Activated T-cell treated with anti-CD3 and anti-CD28 coated beads, Interleukin-2, amount 50 U/mL, for 72 hours (primary cell): ENCODE measurements around the gene ULK4. TPM values are rescaled to one million over a fixed set of nuclear protein-coding genes. Genes with fewer than 3 reads are reported as not detected.
"Not testable (repeated sequence)": the region's sequence is repeated elsewhere in the genome, so short reads cannot be mapped to it uniquely, and the experiment has no call there.

Experiments
- ATAC-seq, 2 donors: fragments of 150-1000 bp; cut with Tn5 transposase; replicated peaks in 1 of 2; 2 replicates each; pipeline ENCODE4 v1.10.0; 2021; ENCODE audit warnings: moderate library complexity in 2 of 2, mild to moderate bottlenecking in 1 of 2
- DNase-seq, 2 donors: peaks; one replicate each; pipeline ENCODE4 v3.0.0; 2021 to 2022; ENCODE audit warnings: mixed read lengths in 1 of 2
- H3K27ac Mint-ChIP-seq: one replicate; pipeline ENCODE4 v1.8.0; 2022; ENCODE audit warnings: mild to moderate bottlenecking, moderate library complexity, mixed read lengths
- H3K27me3 Mint-ChIP-seq: one replicate; pipeline ENCODE4 v1.8.0; 2022; ENCODE audit warnings: low read depth, mixed read lengths
- H3K36me3 Mint-ChIP-seq, 2 donors: one replicate each; pipeline ENCODE4 v1.8.0; 2022; ENCODE audit warnings: mixed read lengths in 2 of 2, mild to moderate bottlenecking in 1 of 2; ENCODE audit not compliant: insufficient read depth in 2 of 2
- H3K4me1 Mint-ChIP-seq: one replicate; pipeline ENCODE4 v1.8.0; 2022; ENCODE audit warnings: low read depth, mixed read lengths
- H3K4me3 Mint-ChIP-seq, 2 donors: one replicate each; pipeline ENCODE4 v1.8.0; 2022; ENCODE audit warnings: mild to moderate bottlenecking in 2 of 2, mixed read lengths in 2 of 2, moderate library complexity in 2 of 2
- H3K9me3 Mint-ChIP-seq, 2 donors: one replicate each; pipeline ENCODE4 v1.8.0; 2022; ENCODE audit warnings: mixed read lengths in 2 of 2
- total RNA-seq, 2 donors: library from RNA; stranded (reverse); gene quantifications; one replicate each; pipeline ENCODE4 v1.2.3, GENCODE V29; 2022

ULK4 gene
- total RNA-seq, 2 donors from 2014 or later = 8.0 to 11.1 TPM

DNA sequence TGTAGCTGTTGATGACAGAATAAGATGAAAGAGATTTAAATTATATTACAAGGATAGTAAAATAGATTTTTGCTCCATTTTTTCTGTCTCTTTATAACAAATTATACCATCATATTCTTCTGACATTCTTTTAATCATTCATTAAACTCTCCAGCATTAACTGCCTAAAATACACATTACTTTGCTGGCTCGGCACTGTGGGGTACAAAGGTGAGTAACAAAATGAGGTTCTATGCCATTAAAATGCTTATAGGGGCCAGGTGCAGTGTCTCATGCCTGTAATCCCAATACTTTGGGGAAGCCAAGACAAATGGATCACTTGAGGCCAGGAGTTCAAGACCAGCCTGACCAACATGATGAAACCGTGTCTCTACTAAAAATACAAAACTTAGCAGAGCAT, 81.5 kb downstream of the ULK4 start:
- H3K27ac Mint-ChIP-seq = no peak overlapping the region
- ATAC-seq = no peak
- no peak overlapping the region for H3K4me3 Mint-ChIP-seq
- no peaks in the 10 kb centered on the region for H3K27me3 Mint-ChIP-seq
- H3K4me1 Mint-ChIP-seq = no peaks in the 10 kb centered on the region
- no peak for DNase-seq
- no peaks in the 10 kb centered on the region for H3K36me3 Mint-ChIP-seq
- no peaks in the 10 kb centered on the region for H3K9me3 Mint-ChIP-seq

DNA sequence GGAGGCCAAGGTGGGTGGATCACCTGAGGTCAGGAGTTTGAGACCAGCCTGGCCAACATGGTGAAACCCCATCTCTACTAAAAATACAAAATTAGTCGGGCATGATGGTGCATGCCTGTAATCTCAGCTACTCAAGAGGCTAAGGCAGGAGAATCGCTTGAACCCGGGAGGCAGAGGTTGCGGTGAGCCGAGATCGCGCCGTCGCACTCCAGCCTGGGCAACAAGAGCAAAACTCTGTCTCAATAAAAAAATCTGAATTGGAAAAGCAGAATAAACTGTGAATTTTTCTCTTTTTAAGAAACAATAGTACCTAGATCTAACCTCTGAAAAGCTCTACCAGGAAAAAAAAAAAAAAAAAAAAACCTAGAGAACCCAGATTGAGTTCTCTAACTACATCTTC, 84.2 kb downstream of the ULK4 start:
- not testable (repeated sequence) for H3K4me1 Mint-ChIP-seq, H3K36me3 Mint-ChIP-seq

DNA sequence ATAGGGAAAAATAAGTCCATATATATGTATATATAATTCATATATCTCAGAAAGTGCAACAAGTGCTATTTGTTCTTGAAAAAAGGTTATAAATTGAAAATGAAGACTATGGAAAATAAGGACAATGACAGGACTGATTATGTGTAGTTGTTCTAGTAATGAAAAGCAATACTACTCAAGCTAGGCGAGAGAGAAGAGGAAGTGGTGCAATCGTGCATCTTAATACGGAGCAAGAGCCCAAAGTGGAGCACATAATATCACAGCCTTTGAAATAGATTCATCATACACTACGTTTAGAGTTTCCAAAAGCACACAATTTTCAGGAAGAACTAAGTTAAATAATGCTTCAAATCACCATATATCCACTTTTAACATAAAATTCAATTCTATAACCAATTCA, 87.9 kb downstream of the ULK4 start:
- Mint-ChIP-seq H3K27ac (no peak overlapping the region), H3K36me3 (peaks cover 4% of the 10 kb centered on the region in 2 donors), H3K4me1 (no peaks in the 10 kb centered on the region), H3K4me3 (no peak overlapping the region), H3K27me3 (no peaks in the 10 kb centered on the region), H3K9me3 (peaks cover 3% of the 10 kb centered on the region in 2 donors)
- DNase-seq (no peak), ATAC-seq (no peak)

More for the DNA sequence above, 84.2 kb downstream of the ULK4 start:
- not testable (repeated sequence) for ATAC-seq, H3K4me3 Mint-ChIP-seq, H3K9me3 Mint-ChIP-seq, DNase-seq, H3K27me3 Mint-ChIP-seq, H3K27ac Mint-ChIP-seq

DNA sequence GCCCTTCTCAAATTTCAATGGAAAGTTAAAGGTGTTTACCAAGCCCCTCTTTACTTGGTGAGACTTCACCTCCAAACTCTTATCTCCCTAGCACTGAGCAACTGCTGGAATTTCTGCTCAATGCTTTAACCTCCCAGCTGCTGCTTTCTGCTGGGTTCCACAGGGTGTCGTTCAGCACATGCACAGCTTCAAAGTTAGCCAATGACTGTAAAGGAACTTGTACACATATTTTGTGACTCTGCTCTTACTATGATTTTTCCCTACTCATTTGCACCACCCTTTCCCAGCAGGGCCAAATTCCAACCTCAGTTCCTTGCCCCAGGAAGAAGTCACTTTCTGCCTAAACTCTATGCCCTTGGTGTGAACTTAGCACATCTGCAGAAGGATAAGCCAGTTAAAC, 89.7 kb downstream of the ULK4 start:
- H3K27ac Mint-ChIP-seq = no peak overlapping the region
- H3K9me3 Mint-ChIP-seq = peaks cover 3% of the 10 kb centered on the region in 2 donors
- no peak for DNase-seq
- no peak overlapping the region for H3K4me3 Mint-ChIP-seq
- H3K4me1 Mint-ChIP-seq = no peaks in the 10 kb centered on the region
- H3K27me3 Mint-ChIP-seq = no peaks in the 10 kb centered on the region
- no peak for ATAC-seq
- peaks cover 4% of the 10 kb centered on the region in 2 donors for H3K36me3 Mint-ChIP-seq

DNA sequence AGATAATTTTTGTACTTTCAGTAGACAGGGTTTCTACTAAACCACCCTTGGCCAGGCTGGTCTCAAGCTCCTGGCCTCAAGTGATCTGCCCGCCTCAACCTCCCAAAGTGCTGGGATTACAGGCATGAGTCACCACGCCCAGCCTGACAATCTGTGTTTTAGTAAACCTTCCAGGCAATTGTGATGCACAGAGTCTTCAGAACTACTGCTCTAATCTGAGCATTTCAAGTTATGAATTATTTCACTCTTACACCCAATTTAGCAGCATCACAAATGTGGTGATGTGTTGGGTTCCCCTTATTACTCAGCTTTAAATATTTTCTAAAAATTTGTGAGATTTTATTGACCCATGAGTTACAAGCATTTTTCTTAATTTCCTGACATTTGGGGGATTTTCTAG, 94.4 kb downstream of the ULK4 start:
- ATAC-seq (no peak), DNase-seq (peak in 1 of 2 donors; percentile 3)

DNA sequence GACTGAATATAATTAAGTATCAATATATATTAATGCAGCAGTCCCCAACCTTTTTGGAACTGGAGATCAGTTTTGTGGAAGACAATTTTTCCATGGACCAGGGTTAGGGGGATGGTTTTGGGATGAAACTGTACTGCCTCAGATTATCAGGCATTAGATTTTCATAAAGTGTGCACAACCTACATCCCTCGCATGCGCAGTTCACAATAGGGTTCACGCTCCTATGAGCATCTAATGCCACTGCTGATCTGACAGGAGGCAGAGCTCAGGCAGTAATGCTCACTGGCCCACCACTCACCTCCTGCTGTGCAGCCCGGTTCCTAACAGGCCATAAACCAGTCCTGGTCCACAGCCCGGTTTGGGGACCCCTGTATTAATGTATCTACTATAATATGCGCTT, 95.6 kb downstream of the ULK4 start:
- peaks cover 4 to 6% of the 10 kb centered on the region in 2 donors for H3K36me3 Mint-ChIP-seq
- no peak for ATAC-seq
- H3K4me3 Mint-ChIP-seq = no peak overlapping the region
- no peak for DNase-seq
- H3K4me1 Mint-ChIP-seq = no peaks in the 10 kb centered on the region
- H3K27me3 Mint-ChIP-seq = no peaks in the 10 kb centered on the region
- H3K27ac Mint-ChIP-seq = no peak overlapping the region
- peaks cover 3 to 5% of the 10 kb centered on the region in 2 donors for H3K9me3 Mint-ChIP-seq

More for the DNA sequence above, 94.4 kb downstream of the ULK4 start:
- H3K27me3 Mint-ChIP-seq = no peaks in the 10 kb centered on the region
- H3K36me3 Mint-ChIP-seq = peaks cover 4% of the 10 kb centered on the region in 2 donors
- H3K9me3 Mint-ChIP-seq = peaks cover 3 to 4% of the 10 kb centered on the region in 2 donors
- H3K4me1 Mint-ChIP-seq = no peaks in the 10 kb centered on the region
- H3K27ac Mint-ChIP-seq = no peak overlapping the region
- no peak overlapping the region for H3K4me3 Mint-ChIP-seq

DNA sequence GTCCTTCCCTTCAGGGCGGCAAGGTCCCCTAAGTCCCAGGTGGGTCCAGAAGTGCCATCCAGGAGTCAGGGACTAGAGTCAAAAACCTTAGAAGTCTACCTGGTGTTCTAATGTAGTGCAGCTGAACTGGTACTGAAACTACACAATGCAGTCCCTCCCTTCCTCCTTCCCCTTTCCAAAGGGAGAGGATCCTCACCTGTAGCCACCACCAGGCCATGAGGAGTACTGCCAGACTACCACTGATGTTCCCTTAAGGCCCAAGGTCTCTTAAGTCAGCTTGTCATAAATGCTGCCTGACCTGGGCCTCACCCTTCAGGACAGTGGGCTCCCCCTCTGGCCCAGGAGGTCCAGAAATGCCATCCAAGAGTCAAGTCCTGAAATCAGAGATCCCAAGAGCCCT, 98.9 kb downstream of the ULK4 start:
- no peak overlapping the region for H3K27ac Mint-ChIP-seq
- DNase-seq (no peak), ATAC-seq (no peak)

DNA sequence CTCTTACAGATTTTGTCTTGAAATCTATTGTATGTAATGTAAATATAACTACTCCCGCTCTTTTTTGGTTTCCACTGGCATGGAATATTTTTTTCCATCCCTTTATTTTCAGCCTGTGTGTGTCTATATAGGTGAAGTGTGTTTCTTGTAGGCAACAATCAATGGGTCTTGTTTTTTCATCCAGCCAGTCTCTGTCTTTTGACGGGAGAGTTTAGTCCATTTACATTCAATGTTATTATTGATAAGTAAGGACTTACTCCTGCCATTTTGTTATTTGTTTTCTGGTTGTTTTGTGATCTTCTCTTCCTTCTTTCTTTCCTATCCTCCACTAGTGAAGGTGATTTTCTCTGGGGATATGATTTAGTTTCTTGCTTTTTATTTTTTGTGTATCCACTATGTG, 101.4 kb downstream of the ULK4 start:
- not testable (repeated sequence) for DNase-seq, H3K4me3 Mint-ChIP-seq, H3K9me3 Mint-ChIP-seq, H3K27ac Mint-ChIP-seq, H3K27me3 Mint-ChIP-seq, H3K36me3 Mint-ChIP-seq, ATAC-seq, H3K4me1 Mint-ChIP-seq

More for the DNA sequence above, 98.9 kb downstream of the ULK4 start:
- Mint-ChIP-seq H3K36me3 (peaks cover 1 to 4% of the 10 kb centered on the region in 2 donors), H3K4me3 (no peak overlapping the region), H3K9me3 (peaks cover 2 to 3% of the 10 kb centered on the region in 2 donors), H3K4me1 (no peaks in the 10 kb centered on the region), H3K27me3 (no peaks in the 10 kb centered on the region)

DNA sequence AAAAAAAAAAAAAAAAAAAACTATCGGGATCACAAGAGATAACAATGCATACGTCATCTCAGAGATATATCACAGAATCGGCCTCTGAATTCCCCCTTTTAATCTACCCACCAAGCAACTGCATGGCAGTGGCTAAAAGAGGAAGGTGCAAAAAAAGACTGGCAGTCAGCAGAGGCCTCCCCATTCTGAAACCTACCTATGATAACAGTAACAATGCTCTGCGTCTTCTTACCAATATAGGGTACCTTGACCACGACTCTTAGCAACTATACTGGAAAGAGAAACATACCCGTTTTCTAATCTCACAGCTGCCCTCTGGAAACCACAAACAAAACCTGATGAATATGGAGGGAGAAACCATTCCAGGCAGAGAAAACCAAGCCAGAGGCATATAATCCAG, 106.9 kb downstream of the ULK4 start:
- Mint-ChIP-seq H3K27ac (no peak overlapping the region), H3K36me3 (peaks cover 1 to 5% of the 10 kb centered on the region in 2 donors), H3K4me1 (no peaks in the 10 kb centered on the region), H3K27me3 (no peaks in the 10 kb centered on the region), H3K4me3 (no peak overlapping the region), H3K9me3 (no peaks in the 10 kb centered on the region)
- DNase-seq = no peak
- ATAC-seq = no peak

DNA sequence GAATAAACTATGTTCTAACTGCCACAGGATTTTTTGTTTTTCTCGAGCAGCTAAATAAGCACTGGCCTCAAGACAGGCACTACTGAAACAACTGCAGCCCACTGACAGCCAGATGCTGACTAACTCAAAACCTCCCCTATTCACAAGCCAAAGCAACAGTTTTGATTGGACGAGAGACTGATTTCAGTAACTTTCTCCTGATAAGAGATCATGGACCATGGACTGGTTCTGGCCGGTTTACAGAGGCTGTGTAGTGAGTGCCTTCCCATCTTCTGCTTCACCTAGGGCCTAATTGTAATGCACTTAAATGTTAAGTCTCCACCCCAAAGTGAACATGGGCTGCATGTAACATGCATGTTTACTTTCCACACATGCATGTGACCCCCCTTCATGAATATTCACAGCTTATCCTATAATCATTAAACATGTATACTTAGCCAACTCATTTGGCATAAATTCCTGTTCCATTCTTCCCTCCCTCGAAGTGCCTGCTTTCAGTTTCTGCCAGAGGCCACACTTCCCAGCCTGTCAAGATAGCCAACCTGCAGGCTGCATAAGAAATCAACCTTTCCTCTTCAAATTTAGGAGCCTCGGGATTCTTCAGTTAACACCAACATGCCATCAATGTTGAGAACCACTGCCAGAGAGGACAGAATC, 108.2 kb downstream of the ULK4 start:
- no peak for DNase-seq
- Mint-ChIP-seq H3K36me3 (peaks cover 1 to 5% of the 10 kb centered on the region in 2 donors), H3K27me3 (no peaks in the 10 kb centered on the region), H3K4me1 (peaks cover 8% of the 10 kb centered on the region), H3K27ac (no peak overlapping the region), H3K9me3 (no peaks in the 10 kb centered on the region), H3K4me3 (no peak overlapping the region)
- ATAC-seq = no peak

DNA sequence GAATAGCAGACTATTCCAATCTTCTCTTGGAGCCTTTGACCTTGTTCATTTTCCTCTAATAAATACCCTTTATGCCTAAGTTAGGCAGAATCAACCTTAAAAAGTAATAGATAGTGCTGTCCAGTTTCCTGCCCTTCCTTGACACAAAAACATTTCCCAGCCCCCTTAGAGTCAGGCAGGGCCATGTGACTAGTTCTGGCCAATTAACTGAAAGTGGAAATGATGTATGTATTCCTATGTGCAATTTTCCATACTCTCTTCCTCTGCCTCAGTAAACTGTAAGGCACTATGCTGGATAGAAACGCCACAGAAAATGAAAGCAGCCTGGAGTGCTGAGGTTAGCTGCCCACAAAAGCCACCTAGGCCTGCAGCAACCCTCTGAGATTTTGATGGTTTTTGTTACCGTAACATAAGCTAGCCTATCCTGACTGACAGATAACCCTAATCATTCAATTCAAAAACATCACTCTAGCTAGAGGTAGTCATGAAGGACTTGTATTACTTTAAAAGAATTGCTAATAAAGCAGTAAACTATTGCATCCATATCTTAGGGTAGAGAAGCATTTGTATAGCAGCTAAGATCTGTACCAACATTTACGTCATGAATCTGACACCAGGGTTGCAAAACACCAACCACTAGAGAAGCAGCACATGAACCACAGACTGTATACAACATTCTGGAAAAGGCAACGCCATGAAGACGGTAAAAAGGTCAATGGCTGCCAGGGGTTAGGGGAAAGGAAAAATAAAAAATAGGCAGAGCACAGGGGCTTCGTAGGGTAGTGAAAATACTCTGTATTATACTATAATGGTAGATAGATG, 112.9 kb downstream of the ULK4 start:
- ATAC-seq = peak; percentile 40 to 51

DNA sequence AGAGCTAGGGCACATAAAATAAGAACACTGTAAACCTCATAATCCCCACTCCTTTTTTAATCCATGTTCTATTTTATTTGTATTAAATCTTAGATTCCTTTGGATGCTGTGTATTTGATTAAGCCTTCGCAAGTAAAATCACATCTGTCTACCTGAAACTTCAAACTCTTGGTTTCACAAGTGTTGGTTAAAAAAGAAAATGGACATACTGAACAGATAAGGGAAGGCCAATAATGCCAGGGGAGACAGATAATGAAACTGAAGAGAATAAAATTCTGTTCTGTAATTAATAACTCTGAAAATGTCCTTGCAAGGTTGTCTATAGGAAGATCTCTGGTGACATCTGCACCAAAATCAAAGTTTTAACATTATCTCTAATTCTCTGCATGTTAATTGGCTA, 114.2 kb downstream of the ULK4 start:
- ATAC-seq (no peak), DNase-seq (no peak)
- H3K4me3 Mint-ChIP-seq = no peak overlapping the region
- H3K4me1 Mint-ChIP-seq = peaks cover 20% of the 10 kb centered on the region
- H3K36me3 Mint-ChIP-seq = peaks cover 6 to 9% of the 10 kb centered on the region in 2 donors
- H3K27me3 Mint-ChIP-seq = no peaks in the 10 kb centered on the region
- H3K9me3 Mint-ChIP-seq = peaks cover under 1 to 3% of the 10 kb centered on the region in 2 donors
- H3K27ac Mint-ChIP-seq = no peak overlapping the region

More for the DNA sequence above, 112.9 kb downstream of the ULK4 start:
- no peaks in the 10 kb centered on the region for H3K27me3 Mint-ChIP-seq
- peak in 1 of 2 donors; percentile 13 for DNase-seq
- H3K4me3 Mint-ChIP-seq = no peak overlapping the region
- H3K27ac Mint-ChIP-seq = no peak overlapping the region
- peaks cover 20% of the 10 kb centered on the region for H3K4me1 Mint-ChIP-seq
- H3K36me3 Mint-ChIP-seq = peaks cover 1 to 5% of the 10 kb centered on the region in 2 donors
- H3K9me3 Mint-ChIP-seq = no peaks in the 10 kb centered on the region

DNA sequence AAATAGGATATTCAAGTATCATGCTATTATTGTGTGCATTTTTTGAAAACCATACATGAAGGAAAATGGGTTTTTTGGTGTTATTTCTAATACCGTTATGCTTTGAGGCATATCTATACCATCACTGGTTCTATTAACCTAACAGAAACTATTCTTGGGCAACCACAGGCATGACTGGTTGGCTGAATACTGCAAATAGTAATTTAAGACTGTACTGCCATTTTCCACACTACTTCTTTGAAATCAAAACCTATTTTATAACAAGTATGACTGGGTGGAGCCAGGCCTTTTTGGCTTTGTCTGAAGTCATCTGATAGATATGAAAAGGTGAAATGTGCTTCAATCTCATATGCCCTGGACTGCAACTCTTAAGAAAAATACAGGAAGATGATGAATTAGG, 115.1 kb downstream of the ULK4 start:
- Mint-ChIP-seq H3K9me3 (peaks cover 4 to 6% of the 10 kb centered on the region in 2 donors), H3K4me3 (no peak overlapping the region), H3K36me3 (peaks cover 12 to 13% of the 10 kb centered on the region in 2 donors), H3K4me1 (peaks cover 20% of the 10 kb centered on the region), H3K27me3 (no peaks in the 10 kb centered on the region), H3K27ac (no peak overlapping the region)
- peak; percentile 27 to 45 for ATAC-seq
- DNase-seq = no peak
